Measurements from ENCODE around the gene ZMYM4. TPM values are rescaled to one million over a fixed set of nuclear protein-coding genes. Genes with fewer than 3 reads are reported as not detected.

The ZMYM4 gene
- polyA plus RNA-seq, 1 of the 3 experiments (the other 2 are of a cell fraction) = 12.2 TPM

- Histone ChIP-seq H3K9me2 (no peaks in the 10 kb centered on the region), H4K20me1 (ENCODE audit: insufficient read depth) (no peaks in the 10 kb centered on the region), H3K9me3 (no peaks in the 10 kb centered on the region), H3K36me3 (replicated peaks in 1 of 2; ENCODE audit: control insufficient read depth in 1 of 2, insufficient read depth in 2 of 2, low read length in 1 of 2) (peaks cover 29 to 83% of the 10 kb centered on the region in 2 experiments), H3F3A (replicated peaks; ENCODE audit: insufficient read depth) (no peaks in the 10 kb centered on the region), H3K4me2 (no peak overlapping the region), H2AFZ (ENCODE audit: low read depth) (no peak overlapping the region), H3K4me1 (ENCODE audit: control insufficient read depth in 1 of 2, insufficient read depth in 2 of 2, low read depth in 1 of 2, low read length in 1 of 2) (no peaks in the 10 kb centered on the region), H3K27me3 (ENCODE audit: insufficient read depth) (no peaks in the 10 kb centered on the region), H3K9ac (no peak overlapping the region), H3K79me2 (ENCODE audit: insufficient read depth) (no peaks in the 10 kb centered on the region), H3K27ac (ENCODE audit: low read depth in 2 of 2, low read length in 1 of 2) (no peak overlapping the region), H3K4me3 (ENCODE audit: low read depth in 2 of 2, low read length in 1 of 2) (no peak overlapping the region)
- ChIA-PET CTCF (interaction anchor here (1.3 to 1.8 kb wide), 4 partner anchors 10 to 285 kb away, joined by 3 to 10 read pairs (median 6); no protein-coding TSS in a partner anchor), POLR2A (no interaction called here)
- no peak for DNase-seq
- 94% methylated on average over 8 of the region's 8 CpGs for WGBS (ENCODE audit: low lambda C conversion rate)
- TF ChIP-seq PBX3 (IDR thresholded peaks at IDR 0.05) (no peak), SIN3A (IDR thresholded peaks at IDR 0.05; ENCODE audit: borderline replicate concordance, low read depth, low read length) (no peak), FOXM1 (IDR thresholded peaks at IDR 0.05; ENCODE audit: low read depth) (no peak), YY1 (IDR thresholded peaks at IDR 0.05; ENCODE audit: low read depth) (no peak), SMC3 (IDR thresholded peaks at IDR 0.05; ENCODE audit: low read depth, low read length) (no peak), CHD2 (IDR thresholded peaks at IDR 0.05; ENCODE audit: low read length, partially characterized antibody) (no peak), RAD21 (IDR thresholded peaks at IDR 0.05; ENCODE audit: low read length) (no peak), ZBTB33 (IDR thresholded peaks at IDR 0.05; ENCODE audit: borderline replicate concordance, low read depth) (no peak), EZH2phosphoT487 (IDR thresholded peaks at IDR 0.05; ENCODE audit: borderline replicate concordance, low read depth) (no peak), GABPA (IDR thresholded peaks at IDR 0.05; ENCODE audit: low read depth) (no peak), TEAD4 (IDR thresholded peaks at IDR 0.05; ENCODE audit: borderline replicate concordance, insufficient read depth) (no peak), USF2 (IDR thresholded peaks at IDR 0.05; ENCODE audit: borderline replicate concordance, low read depth, low read length) (no peak), NRF1 (IDR thresholded peaks at IDR 0.05; ENCODE audit: low read depth, low read length) (no peak), RFX5 (IDR thresholded peaks at IDR 0.05; ENCODE audit: low read length) (no peak), CTCF (IDR thresholded peaks at IDR 0.05) (no peak), JUND (IDR thresholded peaks at IDR 0.05) (no peak)
Observed at GRCh38 chr1:35441926-35442579, 173.5 kb downstream of the ZMYM4 start.
